Activated effector memory CD4-positive, alpha-beta T cell treated with anti-CD3 and anti-CD28 coated beads, Interleukin-2, amount 50 U/mL, for 16 hours (primary cell): ENCODE results near the gene RAB32.

Experiments
- DNase-seq: peaks from one replicate; pipeline ENCODE4 v3.0.0-alpha.2; 2020

Gene RAB32

GRCh38 chr6:146583966-146584365 is 40.3 kb downstream of the RAB32 start:
- no peak for DNase-seq

GRCh38 chr6:146587459-146587858 is 43.8 kb downstream of the RAB32 start:
- DNase-seq, result no peak

GRCh38 chr6:146590492-146590891 is 46.9 kb downstream of the RAB32 start:
- no peak for DNase-seq

DNA sequence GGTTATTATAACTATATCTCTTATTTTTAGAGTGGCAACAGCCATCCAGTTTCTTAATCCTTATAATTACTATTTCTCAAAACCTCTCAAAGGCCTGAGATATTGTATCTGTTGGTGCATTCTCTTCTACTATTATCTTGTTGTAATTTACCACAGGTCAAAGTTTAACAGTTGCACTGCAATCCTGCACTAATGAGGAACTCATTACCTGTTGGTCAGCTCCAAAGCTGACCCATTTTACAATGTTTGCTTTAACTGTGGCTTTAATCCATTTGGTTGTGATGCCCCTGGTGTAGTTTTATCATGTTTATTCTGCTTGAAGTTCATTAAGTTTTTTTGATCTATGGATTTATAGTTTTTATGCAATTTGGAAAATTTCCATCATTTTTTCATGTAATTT is 48.8 kb downstream of the RAB32 start:
- no peak for DNase-seq

- no peak for DNase-seq
Observed at GRCh38 chr6:146593986-146594385, 50.4 kb downstream of the RAB32 start.

GRCh38 chr6:146594495-146594894 is 50.9 kb downstream of the RAB32 start:
- DNase-seq, result no peak

GRCh38 chr6:146595972-146596731 is 52.5 kb downstream of the RAB32 start:
- DNase-seq, result no peak

GRCh38 chr6:146598772-146599405 is 55.3 kb downstream of the RAB32 start, which contains the start of gene ADGB:
Gene ADGB, plus strand, starts transcription at chr6:146598972. Its CDS starts 69 bp downstream, at chr6:146599041.
- no peak for DNase-seq

GRCh38 chr6:146601352-146601751 is 57.7 kb downstream of the RAB32 start:
- no peak for DNase-seq

DNA sequence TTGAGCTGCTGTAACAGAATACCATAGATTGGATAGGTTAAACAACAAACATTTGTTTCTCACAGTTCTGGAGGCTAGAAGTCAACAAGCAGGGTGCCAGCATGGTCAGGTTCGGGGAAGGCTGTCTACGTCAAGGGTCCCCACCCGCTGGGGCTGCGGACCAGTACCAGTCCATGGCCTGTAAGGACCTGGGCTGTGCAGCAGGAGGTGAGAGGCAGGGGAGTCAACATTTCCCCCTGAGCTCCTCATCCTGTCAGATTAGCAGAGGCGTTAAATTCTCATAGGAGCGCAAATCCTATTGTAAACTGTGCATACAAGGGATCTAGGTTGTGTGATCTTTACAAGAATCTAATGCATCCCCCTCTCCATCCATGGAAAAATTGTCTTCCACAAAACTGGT is 58.9 kb downstream of the RAB32 start:
- DNase-seq, result no peak
